CD4-positive, alpha-beta T cell (primary cell): ENCODE results near the gene CEP112. TPM values are rescaled to one million over a fixed set of nuclear protein-coding genes. Genes with fewer than 3 reads are reported as not detected.

Experiments used
- ATAC-seq: fragments of 200-7000 bp; cut with Tn5 transposase; one replicate; pipeline ENCODE4 v1.10.0; 2022; ENCODE audit warnings: mild to moderate bottlenecking; ENCODE audit not compliant: poor library complexity
- CTCF ChIA-PET: fragments of 350-600 bp; sonication (Branson Sonifier 250); formaldehyde crosslinking; loops from one replicate; lab custom pipeline; 2021; ENCODE audit warnings: antibody characterized with exemption, inconsistent platforms; lab: Charles Lee
- POLR2A ChIA-PET: fragments of 350-600 bp; sonication (Branson Sonifier 250); formaldehyde crosslinking; loops from one replicate; lab custom pipeline; 2021; ENCODE audit warnings: antibody characterized with exemption, inconsistent platforms; lab: Charles Lee
- DNase-seq, 14 experiments: peaks; one replicate each; pipeline ENCODE4 v3.0.0-alpha.2; 2013 to 2020; ENCODE audit warnings: mixed read lengths in 2 of 14
- H3K27ac ChIP-seq, 2 donors: one replicate each; pipeline versions ENCODE4 v1.5.1 to v1.7.0; 2013; ENCODE audit warnings: low read length in 2 of 2, low read depth in 1 of 2, mild to moderate bottlenecking in 1 of 2
- H3K27me3 ChIP-seq, 2 experiments: 1 replicate in 1 of 2; 2 replicates in 1 of 2; pipeline versions ENCODE4 v1.6.1 to v1.7.0; 2013; ENCODE audit warnings: low read length in 2 of 2, control low read depth in 1 of 2, mild to moderate bottlenecking in 1 of 2, moderate library complexity in 1 of 2; ENCODE audit not compliant: insufficient read depth in 2 of 2, control insufficient read depth in 1 of 2
- H3K36me3 ChIP-seq: one replicate; pipeline ENCODE4 v1.6.1; 2013; ENCODE audit warnings: low read length, control low read depth; ENCODE audit not compliant: insufficient read depth
- H3K4me1 ChIP-seq: one replicate; pipeline ENCODE4 v1.6.1; 2013; ENCODE audit warnings: low read length, control low read depth; ENCODE audit not compliant: insufficient read depth
- H3K4me3 ChIP-seq: one replicate; pipeline ENCODE4 v1.5.1; 2013; ENCODE audit warnings: mild to moderate bottlenecking, low read length, moderate library complexity
- H3K9me3 ChIP-seq, 2 experiments: 1 replicate in 1 of 2; 2 replicates in 1 of 2; pipeline versions ENCODE4 v1.6.1 to v1.7.0; 2013; ENCODE audit warnings: low read length in 2 of 2, mild to moderate bottlenecking in 2 of 2, control low read depth in 1 of 2, moderate library complexity in 1 of 2; ENCODE audit not compliant: control insufficient read depth in 1 of 2, insufficient read depth in 1 of 2
- H3K27ac Mint-ChIP-seq: one replicate; pipeline ENCODE4 v1.8.0; 2020; ENCODE audit warnings: mixed read lengths
- H3K27me3 Mint-ChIP-seq: one replicate; pipeline ENCODE4 v1.8.0; 2021; ENCODE audit warnings: mixed read lengths
- H3K36me3 Mint-ChIP-seq: one replicate; pipeline ENCODE4 v1.8.0; 2021; ENCODE audit warnings: low read depth, mixed read lengths
- H3K4me1 Mint-ChIP-seq: one replicate; pipeline ENCODE4 v1.8.0; 2021; ENCODE audit warnings: low read depth, mixed read lengths
- H3K4me3 Mint-ChIP-seq: one replicate; pipeline ENCODE4 v1.8.0; 2020; ENCODE audit warnings: mild to moderate bottlenecking, mixed read lengths
- H3K9me3 Mint-ChIP-seq: one replicate; pipeline ENCODE4 v1.8.0; 2020; ENCODE audit warnings: mixed read lengths
- CTCF ChIP-seq: fragments of 200-600 bp; IDR thresholded peaks from one replicate; pipeline ENCODE4 v1.8.0; 2022; ENCODE audit warnings: antibody characterized with exemption, mild to moderate bottlenecking
- intact Hi-C, 2 experiments: fragments of 100-400 bp; cut with DNase I in 1 of 2; cut with micrococcal nuclease in 1 of 2; formaldehyde crosslinking; loops; one replicate each; pipeline versions ENCODE4 v1.15.1 to v1.9.0; 2023 to 2025; cut with DNase I, micrococcal nuclease
- total RNA-seq, 174 experiments: library from RNA in 2 of 174; stranded (reverse) in 2 of 174; gene quantifications; one replicate each; pipeline ENCODE4 v1.2.3 and lab custom pipeline; 2021 to 2026

Gene CEP112
- total RNA-seq, 2 experiments from 2014 or later, result 1.6 to 2.2 TPM

GRCh38 chr17:66171692-66172091, 20.2 kb downstream of the CEP112 start:
- CTCF ChIA-PET, result no interaction called here

GRCh38 chr17:66171172-66171571, 20.8 kb downstream of the CEP112 start:
- Mint-ChIP-seq H3K27ac (no peak overlapping the region), H3K27me3 (no peaks in the 10 kb centered on the region), H3K4me1 (no peaks in the 10 kb centered on the region), H3K9me3 (no peaks in the 10 kb centered on the region), H3K4me3 (no peak overlapping the region), H3K36me3 (no peaks in the 10 kb centered on the region)
- no peak overlapping the region for H3K27ac ChIP-seq
- no peaks in the 10 kb centered on the region for H3K9me3 ChIP-seq
- H3K36me3 ChIP-seq, result no peaks in the 10 kb centered on the region
- POLR2A ChIA-PET, result no interaction called here
- no peak for ATAC-seq
- no peaks in the 10 kb centered on the region for H3K27me3 ChIP-seq
- no peaks in the 10 kb centered on the region for H3K4me1 ChIP-seq
- no peak for DNase-seq
- no peak for TF ChIP-seq CTCF
- intact Hi-C loops, result no loop called here
- H3K4me3 ChIP-seq, result no peak overlapping the region
- CTCF ChIA-PET, result no interaction called here

More at GRCh38 chr17:66171692-66172091, 20.2 kb downstream of the CEP112 start:
- H3K4me1 ChIP-seq, result no peaks in the 10 kb centered on the region
- Mint-ChIP-seq H3K4me1 (no peaks in the 10 kb centered on the region), H3K4me3 (no peak overlapping the region), H3K27ac (no peak overlapping the region), H3K27me3 (no peaks in the 10 kb centered on the region), H3K36me3 (no peaks in the 10 kb centered on the region), H3K9me3 (no peaks in the 10 kb centered on the region)
- no peak for DNase-seq
- POLR2A ChIA-PET, result no interaction called here
- intact Hi-C loops, result no loop called here
- H3K36me3 ChIP-seq, result no peaks in the 10 kb centered on the region
- no peak for TF ChIP-seq CTCF
- no peaks in the 10 kb centered on the region for H3K9me3 ChIP-seq
- no peak for ATAC-seq
- no peak overlapping the region for H3K27ac ChIP-seq
- H3K27me3 ChIP-seq, result no peaks in the 10 kb centered on the region
- no peak overlapping the region for H3K4me3 ChIP-seq

- no peak overlapping the region for H3K27ac Mint-ChIP-seq
- POLR2A ChIA-PET, result no interaction called here
- Histone ChIP-seq H3K4me3 (no peak overlapping the region), H3K36me3 (no peaks in the 10 kb centered on the region), H3K9me3 (no peaks in the 10 kb centered on the region), H3K27me3 (no peaks in the 10 kb centered on the region), H3K4me1 (no peaks in the 10 kb centered on the region), H3K27ac (no peak overlapping the region)
- no peaks in the 10 kb centered on the region for H3K9me3 Mint-ChIP-seq
- no peak overlapping the region for H3K4me3 Mint-ChIP-seq
- no peaks in the 10 kb centered on the region for H3K36me3 Mint-ChIP-seq
- DNase-seq (no peak), ATAC-seq (no peak)
- CTCF ChIA-PET, result interaction anchor here (0.6 kb wide), 1 partner anchor 78 kb away, joined by 4 read pairs; no protein-coding TSS in a partner anchor
- no peaks in the 10 kb centered on the region for H3K27me3 Mint-ChIP-seq
- intact Hi-C loops, result loop anchor here (2.0 to 10.0 kb wide), 5 partner anchors 608 to 1245 kb away; partner anchors contain the start of gene AXIN2 (in 1 of the 2)
- H3K4me1 Mint-ChIP-seq, result no peaks in the 10 kb centered on the region
- TF ChIP-seq CTCF, result no peak
Observed at GRCh38 chr17:66169839-66170238, 22.1 kb downstream of the CEP112 start.
